Memory B cell (primary cell): ENCODE data around the gene GPHN.
"Not testable (repeated sequence)": the region's sequence is repeated elsewhere in the genome, so short reads cannot be mapped to it uniquely, and the experiment has no call there.

Source experiments
- ATAC-seq: fragments of 150-1000 bp; cut with Tn5 transposase; 2 replicates; pipeline ENCODE4 v1.10.0; 2021; ENCODE audit warnings: low read depth, mild to moderate bottlenecking, moderate library complexity
- DNase-seq, 2 donors: peaks; one replicate each; pipeline ENCODE4 v3.0.0; 2022; ENCODE audit warnings: low spot score in 2 of 2
- H3K27ac Mint-ChIP-seq: one replicate; pipeline ENCODE4 v1.8.0; 2022; ENCODE audit warnings: mild to moderate bottlenecking, moderate library complexity, mixed read lengths
- H3K27me3 Mint-ChIP-seq: one replicate; pipeline ENCODE4 v1.8.0; 2022; ENCODE audit warnings: mixed read lengths
- H3K36me3 Mint-ChIP-seq: one replicate; pipeline ENCODE4 v1.8.0; 2022; ENCODE audit warnings: mild to moderate bottlenecking, mixed read lengths
- H3K4me1 Mint-ChIP-seq: one replicate; pipeline ENCODE4 v1.8.0; 2022; ENCODE audit warnings: mixed read lengths
- H3K4me3 Mint-ChIP-seq: one replicate; pipeline ENCODE4 v1.8.0; 2022; ENCODE audit warnings: mild to moderate bottlenecking, moderate library complexity, mixed read lengths
- H3K9me3 Mint-ChIP-seq: one replicate; pipeline ENCODE4 v1.8.0; 2022; ENCODE audit warnings: mixed read lengths

Gene GPHN

DNA sequence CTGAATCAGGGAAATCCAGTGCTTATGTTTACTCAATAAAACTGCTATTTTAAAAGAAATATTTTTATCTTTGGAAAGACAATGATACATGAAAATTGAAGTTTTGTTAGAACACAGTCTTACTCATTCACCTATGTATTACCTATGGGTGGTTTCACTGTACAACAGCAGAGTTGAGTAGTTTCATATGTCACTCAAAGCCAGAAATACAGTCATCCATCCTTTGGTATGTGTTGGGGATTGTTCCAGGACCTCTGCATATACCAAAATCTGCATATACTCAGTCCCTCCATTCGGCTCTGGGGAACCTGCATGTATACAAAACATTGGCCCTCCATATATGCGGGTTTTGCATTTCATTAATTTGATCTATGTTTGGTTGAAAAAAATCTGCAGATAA is 190.6 kb downstream of the GPHN start:
- ATAC-seq (no peak), DNase-seq (no peak)
- H3K36me3 Mint-ChIP-seq = peaks cover 14% of the 10 kb centered on the region
- H3K9me3 Mint-ChIP-seq = peaks cover 6% of the 10 kb centered on the region
- no peak overlapping the region for H3K4me3 Mint-ChIP-seq
- H3K27ac Mint-ChIP-seq = no peak overlapping the region
- no peaks in the 10 kb centered on the region for H3K27me3 Mint-ChIP-seq
- no peaks in the 10 kb centered on the region for H3K4me1 Mint-ChIP-seq

DNA sequence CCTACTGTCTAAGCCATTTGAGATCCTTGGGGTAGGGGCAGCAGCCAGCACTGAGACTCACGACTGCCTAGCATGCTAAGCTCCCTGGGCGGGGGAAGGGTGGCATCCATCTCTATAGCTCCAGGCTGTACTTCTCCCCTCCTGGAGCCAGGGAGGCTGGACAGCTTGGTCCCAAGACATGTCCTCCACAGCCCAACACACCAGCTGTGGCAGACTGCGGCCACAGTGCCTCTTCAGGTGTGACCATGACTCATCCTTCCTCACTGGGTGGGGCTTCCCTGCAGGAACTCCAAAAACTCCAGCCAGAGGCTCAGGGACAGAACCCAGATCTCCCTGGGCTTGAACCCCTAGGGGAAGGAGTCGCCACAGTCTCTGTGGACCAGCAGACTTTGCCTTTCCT is 193.9 kb downstream of the GPHN start:
- Mint-ChIP-seq H3K4me1 (no peaks in the 10 kb centered on the region), H3K27me3 (no peaks in the 10 kb centered on the region), H3K36me3 (peaks cover 4% of the 10 kb centered on the region), H3K9me3 (peaks cover 14% of the 10 kb centered on the region), H3K27ac (no peak overlapping the region), H3K4me3 (no peak overlapping the region)
- DNase-seq = no peak
- ATAC-seq = no peak

DNA sequence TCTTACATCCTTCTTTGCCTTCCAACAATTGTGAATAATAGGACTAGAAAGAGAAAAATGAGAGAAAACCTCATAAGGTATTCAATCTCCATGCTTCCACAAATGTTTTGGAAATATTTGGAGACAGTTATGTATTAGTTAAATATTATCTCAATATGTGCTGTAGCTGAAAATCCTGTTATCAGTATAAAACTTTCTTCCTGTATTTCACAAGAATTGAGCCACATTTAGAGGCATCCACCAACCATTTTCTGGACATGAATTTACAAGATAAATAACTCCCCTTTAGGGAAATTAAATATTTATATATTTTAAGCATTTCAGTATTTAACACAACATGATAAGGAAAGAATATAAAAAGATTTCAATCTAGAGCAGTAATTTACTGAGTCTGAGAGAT is 200.3 kb downstream of the GPHN start:
- Mint-ChIP-seq H3K9me3 (peaks cover 11% of the 10 kb centered on the region), H3K36me3 (peaks cover 3% of the 10 kb centered on the region), H3K4me1 (no peaks in the 10 kb centered on the region), H3K27ac (no peak overlapping the region), H3K4me3 (no peak overlapping the region), H3K27me3 (no peaks in the 10 kb centered on the region)
- DNase-seq (no peak), ATAC-seq (no peak)

DNA sequence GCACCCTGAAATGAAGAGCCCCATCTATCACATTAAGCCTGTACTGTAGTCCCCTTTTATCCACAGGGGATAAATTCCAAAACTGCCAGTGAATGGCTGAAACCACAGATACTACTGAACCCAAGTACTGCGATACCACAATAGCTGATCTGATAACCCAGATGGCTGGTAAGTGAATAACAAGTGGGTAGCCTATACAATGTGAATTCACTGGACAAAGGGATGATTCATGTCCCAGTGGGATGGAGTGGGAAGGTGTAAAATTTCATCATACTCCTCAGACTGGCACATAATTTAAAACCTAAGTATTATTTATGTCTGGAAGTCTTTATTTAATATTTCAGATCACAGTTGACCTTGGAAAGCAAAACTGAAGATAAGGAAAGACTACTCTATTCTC is 201.3 kb downstream of the GPHN start:
- H3K27ac Mint-ChIP-seq = no peak overlapping the region
- DNase-seq (no peak), ATAC-seq (no peak)
- no peak overlapping the region for H3K4me3 Mint-ChIP-seq
- peaks cover 12% of the 10 kb centered on the region for H3K9me3 Mint-ChIP-seq
- H3K4me1 Mint-ChIP-seq = peaks cover 2% of the 10 kb centered on the region
- no peaks in the 10 kb centered on the region for H3K27me3 Mint-ChIP-seq
- H3K36me3 Mint-ChIP-seq = peaks cover 5% of the 10 kb centered on the region

DNA sequence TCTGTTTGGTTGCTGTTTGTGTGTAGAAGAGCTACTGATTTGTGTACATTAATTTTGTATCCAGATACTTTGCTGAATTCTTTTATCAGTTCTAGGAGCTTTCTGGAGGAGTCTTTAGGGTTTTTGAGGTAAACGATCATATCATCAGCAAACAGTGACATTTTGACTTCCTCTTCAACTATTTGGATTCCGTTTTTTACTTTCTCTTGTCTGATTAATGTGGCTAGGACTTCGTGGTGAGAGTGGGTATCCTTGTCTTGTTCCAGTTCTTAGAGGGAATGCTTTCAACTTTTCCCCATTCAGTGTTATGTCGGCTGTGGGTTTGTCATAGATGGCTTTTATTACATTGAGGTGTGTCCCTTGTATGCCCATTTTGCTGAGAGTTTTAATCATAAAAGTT is 206.3 kb downstream of the GPHN start:
- ATAC-seq, H3K4me3 Mint-ChIP-seq, H3K27ac Mint-ChIP-seq, DNase-seq, H3K27me3 Mint-ChIP-seq, H3K9me3 Mint-ChIP-seq: not testable (repeated sequence)
- Mint-ChIP-seq H3K36me3 (peaks cover 14% of the 10 kb centered on the region), H3K4me1 (peaks cover 16% of the 10 kb centered on the region)

DNA sequence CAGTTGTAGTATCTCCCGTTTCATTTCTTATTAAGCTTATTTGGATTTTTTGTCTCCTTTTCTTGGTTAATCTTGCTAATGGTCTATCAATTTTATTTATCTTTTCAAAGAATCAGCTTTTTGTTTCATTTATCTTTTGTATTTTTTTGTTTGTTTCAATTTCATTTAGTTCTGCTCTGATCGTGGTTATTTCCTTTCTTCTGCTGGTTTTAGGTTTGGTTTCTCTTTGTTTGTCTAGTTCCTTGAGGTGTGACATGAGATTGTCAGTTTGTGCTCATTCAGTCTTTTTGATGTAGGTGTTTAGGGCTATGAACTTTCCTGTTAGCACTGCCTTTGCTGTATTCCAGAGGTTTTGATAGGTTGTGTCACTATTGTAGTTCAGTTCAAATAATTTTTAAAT is 207.4 kb downstream of the GPHN start:
- not testable (repeated sequence) for H3K27me3 Mint-ChIP-seq, ATAC-seq, DNase-seq, H3K27ac Mint-ChIP-seq
- H3K9me3 Mint-ChIP-seq = peaks cover 11% of the 10 kb centered on the region
- H3K4me3 Mint-ChIP-seq = peak overlapping the region; percentile 1
- H3K36me3 Mint-ChIP-seq = peaks cover 15% of the 10 kb centered on the region
- H3K4me1 Mint-ChIP-seq = peaks cover 16% of the 10 kb centered on the region

DNA sequence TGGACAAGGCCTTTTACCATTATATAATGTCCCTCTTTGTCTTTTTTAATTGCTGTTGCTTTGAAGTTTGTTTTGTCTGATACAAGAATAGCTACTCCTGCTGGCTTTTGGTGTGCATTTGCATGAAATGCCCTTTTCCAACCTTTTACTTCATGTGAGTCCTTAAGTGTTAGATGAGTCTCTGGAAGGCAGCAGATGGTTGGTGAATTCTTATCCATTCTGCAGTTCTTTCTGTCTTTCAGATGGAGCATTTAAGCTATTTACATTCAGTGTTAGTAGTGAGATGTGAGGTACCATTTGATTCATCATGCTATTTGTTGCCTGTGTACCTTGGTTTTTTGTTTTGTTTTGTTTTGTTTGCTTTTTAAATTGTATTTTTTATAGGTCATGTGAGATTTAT is 208.3 kb downstream of the GPHN start:
- no peak overlapping the region for H3K4me3 Mint-ChIP-seq

DNA sequence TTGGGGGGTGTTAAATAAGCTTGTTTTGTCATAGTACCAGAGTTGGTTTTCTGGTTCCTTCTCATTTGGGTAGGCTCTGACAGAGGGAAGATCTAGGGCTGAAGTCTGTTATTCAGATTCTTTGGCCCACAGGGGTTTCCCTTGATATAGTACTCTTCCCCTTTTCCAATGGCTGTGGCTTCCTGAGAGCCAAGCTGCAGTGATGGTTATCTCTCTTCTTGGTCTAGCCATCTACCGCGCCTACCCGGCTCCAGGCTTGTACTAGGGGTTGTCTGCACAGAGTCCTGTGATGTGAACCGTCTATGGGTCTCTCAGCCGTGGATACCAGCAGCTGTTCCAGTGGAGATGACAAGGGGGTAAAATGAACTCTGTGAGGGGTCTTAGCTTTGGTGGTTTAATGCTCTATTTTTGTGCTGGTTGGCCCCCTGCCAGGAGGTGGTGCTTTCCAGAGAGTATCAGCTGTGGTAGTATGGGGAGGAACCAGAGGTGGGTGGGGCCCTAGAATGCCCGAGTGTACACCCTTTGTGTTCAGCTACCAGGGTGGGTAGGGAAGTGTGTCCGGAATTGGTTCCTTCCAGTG is 209.7 kb downstream of the GPHN start:
- Mint-ChIP-seq H3K27me3 (no peaks in the 10 kb centered on the region), H3K4me1 (peaks cover 16% of the 10 kb centered on the region), H3K36me3 (peaks cover 12% of the 10 kb centered on the region), H3K27ac (no peak overlapping the region), H3K9me3 (peaks cover 9% of the 10 kb centered on the region), H3K4me3 (no peak overlapping the region)
- ATAC-seq (no peak), DNase-seq (no peak)

More for the DNA sequence above, 208.3 kb downstream of the GPHN start:
- H3K36me3 Mint-ChIP-seq = peaks cover 15% of the 10 kb centered on the region
- H3K4me1 Mint-ChIP-seq = peaks cover 16% of the 10 kb centered on the region
- no peak overlapping the region for H3K27ac Mint-ChIP-seq
- H3K9me3 Mint-ChIP-seq = peaks cover 11% of the 10 kb centered on the region
- no peaks in the 10 kb centered on the region for H3K27me3 Mint-ChIP-seq
- ATAC-seq (no peak), DNase-seq (no peak)

DNA sequence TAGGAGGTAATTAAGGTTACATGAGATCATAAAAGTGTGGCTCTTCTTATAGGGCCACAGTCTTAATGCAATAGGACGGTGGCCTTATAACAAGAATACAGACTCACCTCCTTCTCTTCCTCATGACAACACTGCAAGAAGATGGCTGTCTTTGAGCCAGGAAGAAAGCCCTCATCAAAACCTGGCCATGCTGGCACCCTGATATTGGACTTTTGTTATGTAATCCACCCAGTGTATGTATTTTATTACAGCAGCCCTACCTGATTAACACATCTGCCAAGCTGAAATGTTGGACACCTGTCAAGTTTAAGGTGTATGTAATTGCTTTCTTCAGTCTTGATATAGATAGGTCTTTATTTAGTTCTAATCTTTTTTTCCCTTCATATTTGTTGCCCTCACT is 217.0 kb downstream of the GPHN start:
- DNase-seq (no peak), ATAC-seq (no peak)
- Mint-ChIP-seq H3K4me3 (no peak overlapping the region), H3K4me1 (no peaks in the 10 kb centered on the region), H3K36me3 (peaks cover 24% of the 10 kb centered on the region), H3K27me3 (no peaks in the 10 kb centered on the region), H3K9me3 (peaks cover 7% of the 10 kb centered on the region), H3K27ac (no peak overlapping the region)

DNA sequence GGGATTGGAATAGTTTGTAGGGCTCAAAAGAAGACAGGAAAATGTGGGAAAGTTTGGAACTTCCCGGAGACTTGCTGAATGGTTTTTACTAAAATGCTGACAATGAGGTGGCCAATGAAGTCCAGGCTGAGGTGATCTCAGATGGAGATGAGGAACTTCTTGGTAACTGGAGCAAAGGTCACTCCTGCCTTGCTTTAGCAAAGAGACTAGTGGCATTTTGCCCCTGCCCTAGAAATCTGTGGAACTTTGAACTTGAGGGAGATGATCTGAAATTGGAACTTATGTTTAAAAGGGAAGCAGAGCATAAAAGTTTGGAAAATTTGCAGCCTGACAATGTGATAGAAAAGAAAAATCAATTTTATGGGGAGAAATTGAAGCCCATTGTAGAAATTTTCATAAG is 223.4 kb downstream of the GPHN start:
- peaks cover 41% of the 10 kb centered on the region for H3K36me3 Mint-ChIP-seq
- not testable (repeated sequence) for H3K4me3 Mint-ChIP-seq, H3K27ac Mint-ChIP-seq, DNase-seq, H3K27me3 Mint-ChIP-seq, H3K4me1 Mint-ChIP-seq, ATAC-seq
- peaks cover 17% of the 10 kb centered on the region for H3K9me3 Mint-ChIP-seq

DNA sequence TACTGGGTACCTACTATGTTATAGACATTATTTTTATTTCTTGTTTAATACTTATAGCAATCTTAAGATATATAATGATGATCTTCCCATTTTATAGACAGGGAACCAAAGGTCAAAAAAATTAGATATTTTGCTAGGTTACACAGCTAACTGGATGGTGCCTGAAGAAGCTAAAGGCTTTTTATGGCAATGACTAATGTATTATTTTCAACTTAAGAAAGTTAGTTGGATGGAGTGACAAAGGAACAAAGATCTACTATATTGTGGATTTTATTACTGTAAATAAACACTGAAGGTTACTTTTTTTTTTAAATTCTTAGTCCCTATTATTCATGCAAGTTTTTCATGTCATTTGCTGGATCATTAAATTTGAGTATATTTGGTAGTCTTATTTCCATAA is 227.9 kb downstream of the GPHN start:
- Mint-ChIP-seq H3K9me3 (peaks cover 27% of the 10 kb centered on the region), H3K27ac (no peak overlapping the region), H3K36me3 (peaks cover 34% of the 10 kb centered on the region), H3K27me3 (no peaks in the 10 kb centered on the region), H3K4me3 (no peak overlapping the region), H3K4me1 (peaks cover 2% of the 10 kb centered on the region)
- ATAC-seq (no peak), DNase-seq (no peak)

DNA sequence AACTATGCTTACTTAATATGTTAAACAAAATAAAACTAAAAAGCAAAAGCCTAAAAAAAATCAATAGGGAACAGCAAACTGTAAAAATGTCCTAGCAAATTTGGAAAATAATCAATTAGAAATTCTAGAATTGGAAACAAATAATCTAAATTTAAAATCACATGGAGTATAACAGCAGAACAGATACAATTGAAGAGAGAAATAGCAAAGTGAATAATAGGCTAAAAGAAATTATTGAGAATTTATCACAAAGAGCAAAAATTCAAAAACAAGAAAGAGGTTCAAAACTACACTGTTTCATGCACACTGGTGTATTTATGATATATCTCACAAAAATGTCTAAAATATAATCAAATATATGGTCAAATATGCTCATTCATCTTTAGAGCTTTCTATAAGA is 231.9 kb downstream of the GPHN start:
- no peak overlapping the region for H3K4me3 Mint-ChIP-seq
- no peak for DNase-seq
- H3K36me3 Mint-ChIP-seq = peaks cover 22% of the 10 kb centered on the region
- peaks cover 23% of the 10 kb centered on the region for H3K9me3 Mint-ChIP-seq
- ATAC-seq = no peak
- peaks cover 2% of the 10 kb centered on the region for H3K4me1 Mint-ChIP-seq
- H3K27ac Mint-ChIP-seq = no peak overlapping the region
- no peaks in the 10 kb centered on the region for H3K27me3 Mint-ChIP-seq

DNA sequence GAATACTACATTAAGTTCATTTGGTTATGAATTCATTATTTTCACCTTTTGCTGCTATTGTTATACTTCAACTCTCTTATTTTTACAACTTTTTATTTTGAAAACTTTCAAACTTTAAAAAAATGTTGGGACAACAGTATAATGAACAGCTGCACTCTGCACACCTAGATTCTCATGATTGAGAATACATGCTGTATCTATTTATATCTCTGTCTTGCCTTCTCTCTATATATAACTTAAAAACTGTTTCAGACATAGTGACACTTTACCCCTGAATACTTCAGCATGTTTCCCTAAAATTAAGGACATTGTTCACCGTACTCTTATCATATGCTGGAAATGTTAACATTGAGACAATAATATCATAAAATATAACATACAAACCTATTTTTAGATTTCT is 237.1 kb downstream of the GPHN start:
- H3K27ac Mint-ChIP-seq = no peak overlapping the region
- H3K27me3 Mint-ChIP-seq = no peaks in the 10 kb centered on the region
- no peak overlapping the region for H3K4me3 Mint-ChIP-seq
- H3K9me3 Mint-ChIP-seq = peaks cover 10% of the 10 kb centered on the region
- H3K36me3 Mint-ChIP-seq = peaks cover 9% of the 10 kb centered on the region
- ATAC-seq (no peak), DNase-seq (no peak)
- no peaks in the 10 kb centered on the region for H3K4me1 Mint-ChIP-seq

DNA sequence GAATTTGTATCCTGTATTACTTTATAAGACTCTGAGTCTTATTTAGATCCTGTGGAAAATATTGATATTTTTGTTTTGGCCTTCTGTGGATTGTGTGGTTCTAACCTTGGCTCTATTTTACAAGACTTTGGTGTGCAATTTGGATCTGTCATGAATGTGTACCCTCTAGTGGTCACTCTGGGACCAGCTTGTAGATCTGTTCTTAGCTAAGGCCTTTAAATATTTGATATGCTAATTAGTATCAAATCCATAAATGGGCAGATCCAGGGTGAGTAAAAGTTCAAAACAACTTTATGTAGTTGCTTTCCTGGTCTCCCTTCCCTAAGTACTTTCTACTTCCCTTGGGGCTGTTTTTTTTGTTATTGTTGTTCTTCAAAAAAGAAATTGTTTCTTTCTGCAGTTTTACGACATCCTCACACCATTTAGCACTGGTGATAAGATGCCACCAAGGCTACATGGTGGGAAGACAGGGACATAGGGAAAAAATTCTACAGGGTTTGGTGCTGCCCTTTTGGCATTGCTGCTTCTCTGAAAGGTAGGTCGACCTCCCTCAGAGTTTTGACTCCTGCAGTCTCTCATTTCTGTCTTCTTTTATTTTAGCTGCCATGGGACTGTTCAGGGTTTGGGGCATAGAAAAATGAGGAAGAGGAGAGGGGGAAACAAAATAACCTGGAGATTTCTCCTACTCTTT is 238.5 kb downstream of the GPHN start:
- ATAC-seq (no peak), DNase-seq (no peak)
- H3K27ac Mint-ChIP-seq = no peak overlapping the region
- H3K4me3 Mint-ChIP-seq = no peak overlapping the region
- no peaks in the 10 kb centered on the region for H3K4me1 Mint-ChIP-seq
- H3K9me3 Mint-ChIP-seq = peaks cover 3% of the 10 kb centered on the region
- no peaks in the 10 kb centered on the region for H3K27me3 Mint-ChIP-seq
- H3K36me3 Mint-ChIP-seq = peaks cover 5% of the 10 kb centered on the region

DNA sequence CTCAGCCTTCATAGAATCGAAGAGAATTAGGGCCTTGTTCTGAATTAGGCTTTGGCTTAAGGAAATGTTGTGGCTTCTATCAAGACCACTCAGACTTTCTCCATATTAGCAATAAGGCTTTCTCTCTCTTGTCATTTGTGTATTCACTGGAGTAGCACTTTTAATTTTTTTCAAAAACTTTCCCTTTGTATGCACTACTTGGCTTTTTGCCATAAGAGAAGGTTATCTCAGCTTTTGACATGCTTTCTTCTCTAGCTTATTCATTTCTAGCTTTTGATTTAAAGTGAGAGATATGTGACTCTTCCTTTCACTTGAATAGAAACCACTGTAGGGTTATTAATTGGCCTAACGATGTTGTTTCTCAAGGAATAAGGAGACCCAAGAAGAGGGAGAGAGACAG is 244.2 kb downstream of the GPHN start:
- DNase-seq (no peak), ATAC-seq (no peak)
- no peaks in the 10 kb centered on the region for H3K36me3 Mint-ChIP-seq
- H3K4me1 Mint-ChIP-seq = no peaks in the 10 kb centered on the region
- no peaks in the 10 kb centered on the region for H3K27me3 Mint-ChIP-seq
- no peak overlapping the region for H3K4me3 Mint-ChIP-seq
- H3K9me3 Mint-ChIP-seq = no peaks in the 10 kb centered on the region
- no peak overlapping the region for H3K27ac Mint-ChIP-seq
